H1 (cell line): ENCODE results near the gene ENO3. TPM values are rescaled to one million over a fixed set of nuclear protein-coding genes. Genes with fewer than 3 reads are reported as not detected.

ENCODE experiments used
- CTCF ChIA-PET: fragments of 300-600 bp; sonication (Branson Sonifier 250); formaldehyde crosslinking; loops from one replicate; lab custom pipeline; 2021; ENCODE audit not compliant: partially characterized antibody; lab: Charles Lee
- POLR2A ChIA-PET: fragments of 300-600 bp; sonication (Branson Sonifier 250); formaldehyde crosslinking; loops from one replicate; lab custom pipeline; 2021; ENCODE audit warnings: inconsistent platforms; ENCODE audit not compliant: partially characterized antibody; lab: Charles Lee
- DNase-seq, 2 experiments: peaks; one replicate each; pipeline versions ENCODE4 v3.0.0 to v3.0.0-alpha.2; 2010 to 2022; ENCODE audit warnings: low spot score in 2 of 2, low read depth in 1 of 2, mixed read lengths in 1 of 2
- FAIRE-seq: peaks from 2 replicates; lab custom pipeline; 2011; peaks lifted over from hg19 to GRCh38; lab: Jason Lieb, UNC
- H2AFZ ChIP-seq: 2 replicates; pipeline ENCODE4 v1.8.1; 2012; ENCODE audit warnings: low read length, inconsistent platforms
- H2AK5ac ChIP-seq: 2 replicates; pipeline ENCODE4 v1.6.1; 2013; ENCODE audit warnings: low read depth, low read length
- H2BK120ac ChIP-seq: replicated peaks from 2 replicates; pipeline ENCODE3; 2013; ENCODE audit warnings: low read depth, low read length, inconsistent platforms
- H2BK12ac ChIP-seq: 2 replicates; pipeline ENCODE4 v1.6.1; 2013; ENCODE audit warnings: low read depth, low read length
- H2BK15ac ChIP-seq: 2 replicates; pipeline ENCODE4 v1.6.1; 2013; ENCODE audit warnings: low read length
- H2BK20ac ChIP-seq: 2 replicates; pipeline ENCODE4 v1.6.1; 2013; ENCODE audit warnings: low read length
- H2BK5ac ChIP-seq: 2 replicates; pipeline ENCODE4 v1.6.1; 2013; ENCODE audit warnings: low read depth, low read length
- H3K14ac ChIP-seq: 2 replicates; pipeline ENCODE4 v1.6.1; 2013; ENCODE audit warnings: inconsistent platforms; ENCODE audit not compliant: insufficient read length
- H3K18ac ChIP-seq: 2 replicates; pipeline ENCODE4 v1.6.1; 2013; ENCODE audit warnings: low read length; ENCODE audit errors: extremely low read depth
- H3K23ac ChIP-seq: 2 replicates; pipeline ENCODE4 v1.6.1; 2013; ENCODE audit warnings: inconsistent platforms; ENCODE audit not compliant: insufficient read length
- H3K23me2 ChIP-seq: 2 replicates; pipeline ENCODE4 v1.6.1; 2013; ENCODE audit warnings: low read depth, low read length
- H3K27ac ChIP-seq: 2 replicates; pipeline ENCODE4 v1.6.1; 2011; ENCODE audit warnings: low read depth, low read length, inconsistent platforms
- H3K27me3 ChIP-seq, 4 experiments: replicated peaks in 1 of 4; 1 replicate in 1 of 4; 2 replicates in 3 of 4; pipeline versions ENCODE4 v1.6.1 to v1.8.1; 2011 to 2013; ENCODE audit warnings: low read length in 3 of 4, mild to moderate bottlenecking in 3 of 4, inconsistent platforms in 2 of 4, mixed read lengths in 2 of 4, moderate library complexity in 1 of 4; ENCODE audit not compliant: control insufficient read depth in 3 of 4, insufficient read depth in 3 of 4; ENCODE audit errors: extremely low read depth in 1 of 4
- H3K36me3 ChIP-seq, 4 experiments: 2 replicates each; pipeline versions ENCODE4 v1.6.1 to v1.8.1; 2011 to 2013; ENCODE audit warnings: mild to moderate bottlenecking in 4 of 4, low read length in 3 of 4, moderate library complexity in 2 of 4, control low read depth in 1 of 4, inconsistent platforms in 1 of 4; ENCODE audit not compliant: insufficient read depth in 4 of 4, control insufficient read depth in 2 of 4
- H3K4ac ChIP-seq: replicated peaks from 2 replicates; pipeline ENCODE3; 2013; ENCODE audit warnings: low read length, low read depth, mixed read lengths, inconsistent platforms; ENCODE audit not compliant: insufficient read length
- H3K4me1 ChIP-seq, 4 experiments: replicated peaks in 1 of 4; 1 replicate in 1 of 4; 2 replicates in 3 of 4; pipeline versions ENCODE4 v1.6.1 to v1.8.1; 2011 to 2013; ENCODE audit warnings: low read length in 3 of 4, inconsistent platforms in 2 of 4, mixed read lengths in 1 of 4; ENCODE audit not compliant: insufficient read depth in 4 of 4, control insufficient read depth in 3 of 4
- H3K4me2 ChIP-seq, 2 experiments: 2 replicates each; pipeline versions ENCODE4 v1.6.1 to v1.8.1; 2011 to 2013; ENCODE audit warnings: low read depth in 2 of 2, low read length in 2 of 2, control low read depth in 1 of 2, inconsistent platforms in 1 of 2, mild to moderate bottlenecking in 1 of 2; ENCODE audit not compliant: insufficient read depth in 1 of 2
- H3K4me3 ChIP-seq, 4 experiments: fragments of 200-600, 300-600 bp in 1 of 4; sonication (generic), shearing (Covaris generic), sonication (Bioruptor Twin) in 1 of 4; 2 replicates each; pipeline versions ENCODE4 v1.5.1 to v1.8.1; 2011 to 2016; ENCODE audit warnings: low read length in 4 of 4, low read depth in 3 of 4, control low read depth in 2 of 4, inconsistent platforms in 2 of 4, mild to moderate bottlenecking in 2 of 4, mixed read lengths in 1 of 4, moderate library complexity in 1 of 4; ENCODE audit not compliant: insufficient read depth in 2 of 4; ENCODE audit errors: extremely low read depth in 1 of 4
- H3K56ac ChIP-seq: replicated peaks from 2 replicates; pipeline ENCODE3; 2013; ENCODE audit warnings: low read depth, mild to moderate bottlenecking, mixed read lengths, low read length, inconsistent platforms; ENCODE audit not compliant: insufficient read length
- H3K79me1 ChIP-seq: 2 replicates; pipeline ENCODE4 v1.6.1; 2013; ENCODE audit warnings: low read depth, low read length, control low read depth
- H3K79me2 ChIP-seq, 2 experiments: 2 replicates each; pipeline versions ENCODE4 v1.6.1 to v1.8.1; 2012 to 2013; ENCODE audit warnings: low read length in 2 of 2, mild to moderate bottlenecking in 2 of 2, inconsistent platforms in 1 of 2; ENCODE audit not compliant: insufficient read depth in 2 of 2, control insufficient read depth in 1 of 2
- H3K9ac ChIP-seq, 4 experiments: replicated peaks in 1 of 4; 1 replicate in 1 of 4; 2 replicates in 3 of 4; pipeline versions ENCODE4 v1.6.1 to v1.8.1; 2011 to 2013; ENCODE audit warnings: low read depth in 3 of 4, low read length in 3 of 4, control low read depth in 2 of 4, mild to moderate bottlenecking in 2 of 4, moderate library complexity in 2 of 4, inconsistent platforms in 1 of 4; ENCODE audit errors: extremely low read depth in 1 of 4
- H3K9me3 ChIP-seq, 2 experiments: 2 replicates each; pipeline versions ENCODE4 v1.6.1 to v1.8.1; 2012 to 2013; ENCODE audit warnings: mild to moderate bottlenecking in 2 of 2, moderate library complexity in 2 of 2, control low read depth in 1 of 2, inconsistent platforms in 1 of 2, low read depth in 1 of 2, low read length in 1 of 2, mixed read lengths in 1 of 2; ENCODE audit not compliant: insufficient read depth in 2 of 2
- H4K20me1 ChIP-seq, 2 experiments: replicated peaks in 1 of 2; 2 replicates each; pipeline versions ENCODE3 to v1.8.1; 2011 to 2013; ENCODE audit warnings: inconsistent platforms in 2 of 2, low read length in 2 of 2, mild to moderate bottlenecking in 1 of 2; ENCODE audit not compliant: insufficient read depth in 2 of 2, control insufficient read depth in 1 of 2
- H4K5ac ChIP-seq: 2 replicates; pipeline ENCODE4 v1.6.1; 2013; ENCODE audit warnings: low read length, low read depth, mixed read lengths, inconsistent platforms; ENCODE audit not compliant: insufficient read length
- H4K8ac ChIP-seq: 2 replicates; pipeline ENCODE4 v1.8.0; 2013; ENCODE audit warnings: mild to moderate bottlenecking, moderate library complexity, low read length, inconsistent platforms; ENCODE audit not compliant: insufficient read depth; ENCODE audit errors: extremely low read depth
- H4K91ac ChIP-seq: replicated peaks from 2 replicates; pipeline ENCODE3; 2013; ENCODE audit warnings: low read length, mixed read lengths, inconsistent platforms; ENCODE audit not compliant: insufficient read length
- EZH2 ChIP-seq: fragments of 200-600 bp; sonication (generic); IDR thresholded peaks from 2 replicates; pipeline ENCODE4 v1.7.1; 2012; ENCODE audit warnings: low read depth, mild to moderate bottlenecking, moderate library complexity, low read length, inconsistent platforms; ENCODE audit not compliant: severe bottlenecking
- RXRA ChIP-seq: IDR thresholded peaks from 2 replicates; pipeline ENCODE4 v1.6.1; 2011; ENCODE audit warnings: low read depth, mild to moderate bottlenecking, low read length, moderate library complexity; ENCODE audit not compliant: insufficient read depth
- SAP30 ChIP-seq: fragments of 300-600 bp; sonication (generic); IDR thresholded peaks from 2 replicates; pipeline ENCODE4 v1.7.1; 2012; ENCODE audit warnings: low read length, moderate library complexity, mild to moderate bottlenecking, inconsistent platforms; ENCODE audit not compliant: insufficient read depth, insufficient replicate concordance
- TCF12 ChIP-seq: IDR thresholded peaks from 2 replicates; pipeline ENCODE4 v1.6.1; 2011; ENCODE audit warnings: low read depth, mild to moderate bottlenecking, low read length
- TEAD4 ChIP-seq: IDR thresholded peaks from 2 replicates; pipeline ENCODE4 v1.6.1; 2012; ENCODE audit warnings: low read depth, low read length, inconsistent platforms, mixed read lengths
- WGBS, 2 experiments: shearing (Covaris generic) in 1 of 2; methylation state at CpG; one replicate each; pipeline versions ENCODE4 v1.1.6 to v1.1.7; 2013 to 2015; ENCODE audit warnings: low lambda C conversion rate in 2 of 2, mixed read lengths in 2 of 2, inconsistent platforms in 1 of 2, low coverage in 1 of 2, missing lambda C conversion rate in 1 of 2; ENCODE audit not compliant: insufficient replicate concordance in 2 of 2, insufficient coverage in 1 of 2, insufficient read length in 1 of 2; ENCODE audit errors: extremely low coverage in 1 of 2, missing lambda C conversion rate in 1 of 2; 5-methylcytosine and 5-hydroxymethylcytosine counted together
- polyA plus RNA-seq, 7 experiments: library from polyadenylated mRNA; depleted of rRNA in 3 of 7; stranded (reverse) in 5 of 7; unstranded in 2 of 7; fragments of >200 nt in 5 of 7; fragments of 200-250 nt in 2 of 7; gene quantifications; 1 replicate in 5 of 7; 2 replicates in 1 of 7; 4 replicates in 1 of 7; pipeline versions ENCODE4 v1.2.1 to v1.2.3, GENCODE V29; 2011 to 2013; ENCODE audit warnings: missing spikeins in 2 of 7, mixed read lengths in 2 of 7
- total RNA-seq: library from RNA; stranded (reverse); fragmentation: NEBNext Ultra II Directional; extraction: Animal tissue kit (Norgen Biotek cat#: 25700); gene quantifications from 2 replicates; pipeline ENCODE4 v1.2.1, GENCODE V29; 2021

Gene ENO3
- total and polyA plus RNA-seq, 2 of the 8 experiments (the other 6 are each of a cell fraction or from before 2014, with no cell fraction given) = 25.0 to 25.7 TPM

DNA sequence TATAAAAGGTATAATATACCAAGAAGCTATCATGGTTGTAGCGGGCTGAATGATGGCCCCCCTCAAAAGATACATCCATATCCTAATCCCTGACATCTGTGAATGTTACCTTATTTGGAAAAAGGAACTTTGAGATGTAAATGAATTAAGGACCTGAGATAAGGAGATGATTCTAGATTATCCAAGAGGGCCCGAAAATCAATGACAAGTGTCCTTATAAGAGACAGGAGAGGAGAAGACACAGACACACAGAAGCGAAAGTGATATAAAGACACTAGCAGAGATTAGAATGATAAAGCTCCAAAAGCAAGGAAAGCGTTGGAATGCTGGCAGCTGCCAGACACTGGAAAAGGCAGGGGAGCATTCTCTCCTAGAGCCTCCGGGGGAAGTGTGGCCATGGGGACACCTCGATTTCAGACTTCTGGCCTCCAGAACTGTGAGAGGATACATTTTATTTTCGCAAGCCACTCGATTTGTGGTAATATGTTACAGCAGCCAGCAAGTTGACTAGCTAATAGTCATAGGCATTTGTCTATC lies 31.3 kb upstream of the ENO3 start:
- DNase-seq (no peak), FAIRE-seq (peak; percentile 19)
- Histone ChIP-seq H2BK120ac (no peak overlapping the region), H3K4me2 (no peak overlapping the region), H3K23me2 (no peaks in the 10 kb centered on the region), H2AFZ (no peak overlapping the region), H2AK5ac (no peak overlapping the region), H3K4me1 (peaks cover 0 to 5% (median 1%) of the 10 kb centered on the region in 4 experiments; a peak in 2 of 7 replicates), H2BK15ac (no peak overlapping the region), H3K23ac (no peak overlapping the region), H3K27me3 (no peaks in the 10 kb centered on the region), H3K4me3 (no peak overlapping the region), H4K5ac (no peak overlapping the region), H3K9ac (no peak overlapping the region), H3K14ac (no peak overlapping the region), H3K18ac (no peak overlapping the region), H3K4ac (no peak overlapping the region), H3K79me1 (no peaks in the 10 kb centered on the region), H3K36me3 (no peaks in the 10 kb centered on the region), H4K91ac (no peak overlapping the region), H2BK20ac (no peak overlapping the region), H2BK12ac (no peak overlapping the region), H3K79me2 (no peaks in the 10 kb centered on the region), H3K56ac (no peak overlapping the region), H4K8ac (no peak overlapping the region), H4K20me1 (no peaks in the 10 kb centered on the region), H2BK5ac (no peak overlapping the region), H3K27ac (no peak overlapping the region), H3K9me3 (no peaks in the 10 kb centered on the region)
- ChIA-PET CTCF (interaction anchor here (0.8 to 5.5 kb wide), 7 partner anchors 10 to 142 kb away, joined by 3 to 33 read pairs (median 4); partner anchors contain the start of gene CHRNE), POLR2A (interaction anchor here (1.2 to 3.4 kb wide), 11 partner anchors 9 to 115 kb away, joined by 3 to 23 read pairs (median 9); partner anchors contain the start of genes GP1BA, PFN1, RNF167 and SLC25A11)
- TF ChIP-seq RXRA = no peak
- TF ChIP-seq SAP30 = no peak
- TF ChIP-seq TEAD4 = no peak
- TF ChIP-seq EZH2 = no peak
- no peak for TF ChIP-seq TCF12
- WGBS, 2 experiments = 71% methylated on average over 8 of the region's 8 CpGs; no CpG with 5 or more reads in 1 of the 2 experiments
